Measurements from ENCODE around the gene TASL. TPM values are rescaled to one million over a fixed set of nuclear protein-coding genes. Genes with fewer than 3 reads are reported as not detected.

TASL gene
- polyA plus RNA-seq, 1 donor from 2014 or later: 39.3 TPM

GRCh38 chrX:30538271-30538670, 39.3 kb downstream of the TASL start:
- no peak overlapping the region for H3K27ac Mint-ChIP-seq
- no peak overlapping the region for H3K4me3 Mint-ChIP-seq
- H3K9me3 Mint-ChIP-seq: peaks cover 0 to 13% (median 5%) of the 10 kb centered on the region in 3 donors

GRCh38 chrX:30533835-30534234, 43.7 kb downstream of the TASL start:
- peaks cover 0 to 11% (median 5%) of the 10 kb centered on the region in 3 donors for H3K4me1 Mint-ChIP-seq
- peaks cover 1% of the 10 kb centered on the region for H3K27me3 Mint-ChIP-seq
- no peak overlapping the region for H3K4me3 Mint-ChIP-seq
- peaks cover 8% of the 10 kb centered on the region for H3K36me3 Mint-ChIP-seq
- no peaks in the 10 kb centered on the region for H3K9me3 Mint-ChIP-seq
- H3K27ac Mint-ChIP-seq: no peak overlapping the region

More at GRCh38 chrX:30538271-30538670, 39.3 kb downstream of the TASL start:
- Mint-ChIP-seq H3K4me1 (peaks cover 0 to 11% (median 9%) of the 10 kb centered on the region in 3 donors), H3K36me3 (peaks cover 2% of the 10 kb centered on the region), H3K27me3 (peaks cover 1% of the 10 kb centered on the region)

GRCh38 chrX:30533266-30533665, 44.3 kb downstream of the TASL start:
- no peak overlapping the region for H3K27ac Mint-ChIP-seq
- peaks cover 0 to 11% (median 5%) of the 10 kb centered on the region in 3 donors for H3K4me1 Mint-ChIP-seq
- H3K36me3 Mint-ChIP-seq: peaks cover 8% of the 10 kb centered on the region
- H3K4me3 Mint-ChIP-seq: no peak overlapping the region
- H3K9me3 Mint-ChIP-seq: no peaks in the 10 kb centered on the region
- peaks cover 1% of the 10 kb centered on the region for H3K27me3 Mint-ChIP-seq

GRCh38 chrX:30530606-30531005, 47.0 kb downstream of the TASL start:
- Mint-ChIP-seq H3K27me3 (no peaks in the 10 kb centered on the region), H3K36me3 (peaks cover 8% of the 10 kb centered on the region), H3K4me1 (no peaks in the 10 kb centered on the region), H3K27ac (no peak overlapping the region), H3K9me3 (peaks cover 0 to 4% (median 1%) of the 10 kb centered on the region in 3 donors), H3K4me3 (no peak overlapping the region)

GRCh38 chrX:30525732-30526131, 51.8 kb downstream of the TASL start:
- Mint-ChIP-seq H3K4me1 (no peaks in the 10 kb centered on the region), H3K27me3 (peaks cover 2% of the 10 kb centered on the region), H3K9me3 (peaks cover 0 to 4% (median 1%) of the 10 kb centered on the region in 3 donors), H3K36me3 (peaks cover 7% of the 10 kb centered on the region), H3K4me3 (no peak overlapping the region), H3K27ac (no peak overlapping the region)

GRCh38 chrX:30521440-30522182, 56.0 kb downstream of the TASL start:
- H3K4me1 Mint-ChIP-seq: no peaks in the 10 kb centered on the region
- no peak overlapping the region for H3K4me3 Mint-ChIP-seq
- no peak overlapping the region for H3K27ac Mint-ChIP-seq
- H3K9me3 Mint-ChIP-seq: peaks cover 0 to 1% (median 0%) of the 10 kb centered on the region in 3 donors
- H3K27me3 Mint-ChIP-seq: peaks cover 2% of the 10 kb centered on the region
- peaks cover 2% of the 10 kb centered on the region for H3K36me3 Mint-ChIP-seq

- Mint-ChIP-seq H3K9me3 (no peaks in the 10 kb centered on the region), H3K4me3 (no peak overlapping the region), H3K4me1 (peaks cover 0 to 5% (median 0%) of the 10 kb centered on the region in 3 donors), H3K27me3 (no peaks in the 10 kb centered on the region), H3K27ac (no peak overlapping the region), H3K36me3 (no peaks in the 10 kb centered on the region)
These were observed 64.3 kb downstream of the TASL start for GRCh38 chrX:30513284-30513683.

Other genes with a start within 250 kb of the TASL start
- gene GK, start 75.7 kb upstream of the TASL start, polyA plus RNA-seq: 8.1 TPM